ENCODE results near the gene DENND1C.

The DENND1C gene

GRCh38 chr19:6521718-6522646 lies 40.4 kb upstream of the DENND1C start:
- no peaks in the 10 kb centered on the region for H3K27me3 ChIP-seq
- H3K4me1 ChIP-seq = peaks cover 39% of the 10 kb centered on the region
- peak overlapping the region; percentile 61 for H3K4me2 ChIP-seq
- no peaks in the 10 kb centered on the region for H3K36me3 ChIP-seq
- H3K9me3 ChIP-seq = no peaks in the 10 kb centered on the region
- no peak for TF ChIP-seq Cebpa-rat (IDR thresholded peaks at IDR 0.05)
- H4K20me1 ChIP-seq = no peaks in the 10 kb centered on the region
- H3K4me3 ChIP-seq = no peak overlapping the region
- peak overlapping the region; percentile 28 for H3K27ac ChIP-seq
- H3K9ac ChIP-seq = no peak overlapping the region

- no peak overlapping the region for H3K4me3 ChIP-seq
- no peaks in the 10 kb centered on the region for H3K36me3 ChIP-seq
- no peak overlapping the region for H3K9ac ChIP-seq
- no peak overlapping the region for H3K4me2 ChIP-seq
- no peak overlapping the region for H3K27ac ChIP-seq
- no peaks in the 10 kb centered on the region for H3K27me3 ChIP-seq
- peaks cover 39% of the 10 kb centered on the region for H3K4me1 ChIP-seq
- no peak for TF ChIP-seq Cebpa-rat (IDR thresholded peaks at IDR 0.05)
- no peaks in the 10 kb centered on the region for H4K20me1 ChIP-seq
- no peaks in the 10 kb centered on the region for H3K9me3 ChIP-seq
Observed at GRCh38 chr19:6519289-6519688, 37.7 kb upstream of the DENND1C start.

DNA sequence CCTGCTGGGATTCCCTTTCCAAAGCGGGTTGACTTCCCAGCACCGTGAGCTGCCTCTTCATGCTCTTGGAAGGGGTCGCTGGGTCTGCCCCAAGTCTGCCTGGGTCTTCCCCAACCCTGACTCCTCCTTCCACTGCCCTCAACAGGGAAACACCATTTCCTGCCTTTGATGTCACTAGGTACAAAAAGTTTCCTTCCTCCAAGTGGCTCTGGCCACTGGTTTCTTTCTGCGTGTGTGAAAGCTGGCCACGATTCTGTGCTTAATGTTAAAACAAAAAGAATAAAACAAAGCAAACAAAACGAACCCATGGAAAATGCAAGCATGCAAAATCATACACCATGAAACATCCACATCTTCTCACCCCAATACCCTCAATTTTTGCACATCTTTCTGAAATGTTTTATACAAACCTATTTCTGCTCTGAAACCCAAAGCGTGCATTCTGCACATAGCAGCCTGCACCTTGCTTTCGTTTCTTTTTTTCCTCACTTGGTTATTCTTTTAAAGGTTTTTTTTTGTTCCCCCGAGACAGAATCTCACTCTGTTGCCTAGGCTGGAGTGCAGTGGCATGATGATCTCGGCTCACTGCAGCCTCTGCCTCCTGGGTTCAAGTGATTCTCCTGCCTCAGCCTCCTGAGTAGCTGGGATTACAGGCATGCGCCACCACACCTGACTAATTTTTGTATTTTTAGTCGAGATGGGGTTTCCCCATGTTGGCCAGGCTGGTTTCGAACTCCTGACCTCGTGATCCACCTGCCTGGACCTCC lies 36.7 kb upstream of the DENND1C start:
- H3K9ac ChIP-seq = peak overlapping the region; percentile 27; the same call in 1 of the 2 replicates

DNA sequence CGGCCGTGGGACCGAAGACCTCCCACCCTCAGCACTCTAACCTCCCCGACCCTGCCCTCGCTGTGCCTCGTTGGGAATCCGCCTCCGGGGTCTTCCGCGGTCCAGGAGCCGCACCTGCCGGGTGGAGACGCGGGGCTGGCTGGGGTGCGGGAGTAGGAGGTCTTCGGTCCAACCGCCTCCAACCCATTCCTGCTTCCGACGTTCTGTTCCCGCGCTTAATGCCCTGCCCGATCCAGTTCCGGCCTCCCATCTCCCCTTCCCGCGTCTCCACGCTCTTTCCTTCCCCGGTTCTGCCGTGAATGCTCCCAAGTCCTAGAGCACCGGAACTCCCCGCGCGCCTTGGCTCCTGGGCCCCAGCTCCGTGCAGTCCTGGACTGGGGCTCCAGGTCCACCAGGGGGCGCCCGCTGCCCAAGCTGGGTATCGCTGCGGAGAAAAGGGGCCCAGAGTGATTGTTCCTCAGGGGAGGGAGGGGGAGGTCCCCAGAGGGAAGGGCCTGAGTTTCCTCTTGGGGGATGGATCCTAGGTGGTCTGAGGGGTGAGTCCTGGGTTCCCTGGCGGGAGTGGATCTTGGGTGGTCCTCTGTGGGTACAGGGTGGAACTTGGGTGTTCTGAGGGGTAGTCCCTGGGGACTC lies 35.2 kb upstream of the DENND1C start:
- Histone ChIP-seq H3K9ac (peak overlapping the region; percentile 83), H3K4me2 (peak overlapping the region; percentile 97), H3K27me3 (no peaks in the 10 kb centered on the region), H3K4me1 (peaks cover 28% of the 10 kb centered on the region), H4K20me1 (no peaks in the 10 kb centered on the region), H3K9me3 (no peaks in the 10 kb centered on the region), H3K4me3 (peak overlapping the region; percentile 85), H3K36me3 (no peaks in the 10 kb centered on the region), H3K27ac (peak overlapping the region; percentile 70)
- TF ChIP-seq Cebpa-rat (IDR thresholded peaks at IDR 0.05) = no peak

More for the DNA sequence above, 36.7 kb upstream of the DENND1C start:
- Histone ChIP-seq H3K4me3 (no peak overlapping the region), H3K4me1 (peaks cover 39% of the 10 kb centered on the region), H3K9me3 (no peaks in the 10 kb centered on the region), H3K36me3 (no peaks in the 10 kb centered on the region), H3K27me3 (no peaks in the 10 kb centered on the region), H3K4me2 (peak overlapping the region; percentile 97), H3K27ac (peak overlapping the region; percentile 41; the same call in 1 of the 2 replicates), H4K20me1 (no peaks in the 10 kb centered on the region)
- TF ChIP-seq Cebpa-rat (IDR thresholded peaks at IDR 0.05) = no peak

DNA sequence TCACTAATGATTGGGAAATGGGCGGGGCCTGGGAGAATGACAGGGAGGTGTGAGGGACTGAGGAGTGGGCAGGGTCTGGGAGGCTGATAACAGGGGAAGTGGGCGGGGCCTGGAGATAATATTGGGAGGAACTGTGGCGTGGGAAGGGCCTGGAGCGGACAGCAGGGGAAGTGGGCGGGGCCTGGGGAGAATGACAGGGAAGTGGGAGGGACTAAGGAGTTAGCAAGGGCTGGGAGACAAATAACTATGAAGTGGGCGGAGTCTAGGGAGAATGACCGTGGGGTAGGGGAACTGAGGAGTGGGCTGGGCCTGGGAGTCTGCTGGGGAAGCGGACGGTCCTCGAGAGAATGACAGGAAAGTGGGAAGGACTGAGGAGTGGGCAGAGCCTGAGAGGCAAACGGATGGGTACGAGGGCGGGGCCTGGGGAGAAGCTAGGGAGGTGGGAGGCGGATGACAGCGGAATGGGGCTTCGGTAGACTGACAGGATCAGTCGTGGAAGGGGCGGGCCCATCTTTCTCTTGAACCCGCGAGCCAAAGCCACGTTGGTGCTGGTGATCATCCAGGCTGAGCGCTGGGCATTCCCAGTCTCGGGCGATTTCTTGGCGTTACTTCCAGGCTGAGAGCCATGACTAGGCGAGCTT lies 34.6 kb upstream of the DENND1C start:
- Histone ChIP-seq H3K9ac (peak overlapping the region; percentile 83), H4K20me1 (no peaks in the 10 kb centered on the region), H3K27ac (peak overlapping the region; percentile 70), H3K9me3 (no peaks in the 10 kb centered on the region), H3K4me3 (peak overlapping the region; percentile 85), H3K4me2 (peak overlapping the region; percentile 97), H3K36me3 (no peaks in the 10 kb centered on the region), H3K27me3 (no peaks in the 10 kb centered on the region), H3K4me1 (peaks cover 25% of the 10 kb centered on the region)
- no peak for TF ChIP-seq Cebpa-rat (IDR thresholded peaks at IDR 0.05)

DNA sequence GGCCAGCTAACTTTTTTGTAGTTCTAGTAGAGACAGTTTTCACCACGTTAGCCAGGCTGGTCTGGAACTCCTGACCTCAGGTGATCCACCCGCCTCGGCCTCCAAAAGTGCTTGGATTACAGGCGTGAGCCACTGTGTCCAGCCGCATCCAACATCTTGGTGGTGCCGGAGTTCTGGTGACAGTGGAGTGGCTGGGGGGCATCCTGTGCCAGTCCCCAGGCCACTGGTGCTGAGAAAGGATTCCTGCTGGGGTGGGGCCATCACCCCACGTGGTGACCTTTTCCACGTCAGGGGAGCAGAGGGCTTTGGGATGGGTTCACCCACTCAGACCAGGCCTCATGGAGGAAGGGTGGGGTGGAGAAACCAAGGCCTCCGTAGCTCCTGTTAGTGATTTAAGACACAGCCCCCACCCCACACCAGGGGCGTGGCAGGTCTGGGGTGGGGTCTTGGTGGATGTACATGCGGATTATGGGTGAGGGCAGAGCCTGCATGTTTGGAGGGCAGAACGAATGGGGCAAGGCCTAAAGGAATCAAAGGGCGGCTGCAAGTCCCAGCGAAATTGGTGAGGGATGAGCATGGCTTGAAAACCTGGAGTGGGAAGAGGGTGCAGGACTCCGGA lies 33.4 kb upstream of the DENND1C start:
- Histone ChIP-seq H3K4me3 (no peak overlapping the region), H3K36me3 (no peaks in the 10 kb centered on the region), H4K20me1 (no peaks in the 10 kb centered on the region), H3K27ac (no peak overlapping the region), H3K27me3 (no peaks in the 10 kb centered on the region), H3K4me1 (peaks cover 25% of the 10 kb centered on the region), H3K4me2 (no peak overlapping the region), H3K9me3 (no peaks in the 10 kb centered on the region), H3K9ac (no peak overlapping the region)
- TF ChIP-seq Cebpa-rat (IDR thresholded peaks at IDR 0.05) = no peak

DNA sequence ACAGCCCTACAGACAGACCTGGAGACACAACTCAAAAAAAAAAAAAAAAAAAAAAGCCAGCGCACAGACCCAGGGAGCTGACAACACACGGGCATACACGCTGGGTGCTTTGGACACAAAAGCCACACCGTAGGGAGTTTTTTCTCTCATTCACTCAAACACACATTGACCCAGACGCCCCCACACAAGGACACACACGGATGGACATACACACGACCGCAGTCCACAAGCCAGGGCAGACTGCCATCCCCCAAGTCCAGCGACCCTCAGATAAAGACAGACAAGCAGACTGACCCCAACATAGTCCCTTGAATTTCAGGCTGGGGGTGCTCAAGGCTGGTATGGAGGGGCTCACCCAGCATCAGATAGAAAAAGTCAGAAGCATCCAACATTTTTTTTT lies 32.5 kb upstream of the DENND1C start:
- TF ChIP-seq Cebpa-rat (IDR thresholded peaks at IDR 0.05) = no peak
- Histone ChIP-seq H3K4me2 (no peak overlapping the region), H3K4me1 (peaks cover 22% of the 10 kb centered on the region), H3K27me3 (no peaks in the 10 kb centered on the region), H3K4me3 (no peak overlapping the region), H4K20me1 (no peaks in the 10 kb centered on the region), H3K9me3 (no peaks in the 10 kb centered on the region), H3K36me3 (no peaks in the 10 kb centered on the region), H3K9ac (no peak overlapping the region), H3K27ac (no peak overlapping the region)

DNA sequence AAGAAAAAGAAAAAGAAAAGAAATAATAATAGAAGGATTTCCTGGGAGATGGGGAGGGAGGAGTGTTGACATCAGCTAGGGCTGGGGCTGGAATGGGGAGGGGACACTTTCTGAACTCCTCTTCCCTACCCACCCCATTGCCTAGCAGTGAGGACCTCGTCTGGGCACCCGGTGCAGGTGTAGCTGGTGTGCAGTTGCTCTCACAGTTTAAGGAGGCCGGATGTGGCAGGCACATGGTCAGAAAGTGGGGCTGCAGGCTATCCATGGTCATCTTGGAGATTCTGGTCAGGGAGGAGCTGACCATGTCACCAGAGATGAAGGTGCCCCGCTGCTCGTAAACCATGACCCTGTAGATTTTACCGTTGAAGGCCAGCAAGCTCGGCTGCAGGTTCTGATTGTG lies 29.0 kb upstream of the DENND1C start:
- Histone ChIP-seq H3K27me3 (no peaks in the 10 kb centered on the region), H3K9me3 (no peaks in the 10 kb centered on the region), H3K4me1 (no peaks in the 10 kb centered on the region), H3K9ac (no peak overlapping the region), H3K4me2 (no peak overlapping the region), H3K36me3 (no peaks in the 10 kb centered on the region), H3K27ac (no peak overlapping the region), H3K4me3 (no peak overlapping the region), H4K20me1 (no peaks in the 10 kb centered on the region)
- TF ChIP-seq Cebpa-rat (IDR thresholded peaks at IDR 0.05) = no peak
